ENCODE results near the gene KCNN3. TPM values are rescaled to one million over a fixed set of nuclear protein-coding genes. Genes with fewer than 3 reads are reported as not detected.
A peak's percentile ranks its signal among the peaks of the same experiment; 100 is the strongest.

Gene KCNN3
- polyA plus RNA-seq, 1 donor: 4.7 TPM

DNA sequence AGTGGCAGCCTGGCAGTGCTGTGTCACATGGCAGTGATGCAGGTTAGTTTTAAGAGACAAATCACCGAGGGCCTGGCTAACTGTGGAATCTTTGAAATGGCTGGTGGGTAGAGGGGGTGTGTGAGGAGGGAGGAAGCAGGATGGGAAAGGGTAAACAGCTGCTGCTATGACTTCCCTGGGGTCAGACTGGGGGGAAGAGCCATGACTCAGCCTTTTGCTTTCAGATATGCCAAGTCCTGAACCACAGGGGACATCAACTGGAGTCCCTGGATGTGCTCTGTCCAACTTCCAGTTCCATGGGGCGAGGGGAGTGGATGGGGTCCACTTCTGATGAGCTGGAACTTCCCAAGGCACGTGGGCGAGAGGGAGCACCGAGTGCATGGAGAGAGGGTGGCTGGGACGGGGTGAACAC lies 141.0 kb downstream of the KCNN3 start:
- Histone ChIP-seq H3K36me3 (ENCODE audit: control insufficient read depth, insufficient read depth, low read length) (no peaks in the 10 kb centered on the region), H3K27ac (ENCODE audit: low read length) (no peak overlapping the region), H3K27me3 (ENCODE audit: control insufficient read depth, insufficient read depth, low read length) (no peaks in the 10 kb centered on the region), H3K9me3 (ENCODE audit: control insufficient read depth, low read depth, low read length) (no peaks in the 10 kb centered on the region), H3K4me3 (ENCODE audit: low read length) (no peak overlapping the region), H3K4me1 (ENCODE audit: control insufficient read depth, insufficient read depth, low read length) (peaks cover 6% of the 10 kb centered on the region)
- WGBS (ENCODE audit: insufficient coverage, low lambda C conversion rate): no CpG with 5 or more reads among the region's 6 CpGs
- DNase-seq: no peak

DNA sequence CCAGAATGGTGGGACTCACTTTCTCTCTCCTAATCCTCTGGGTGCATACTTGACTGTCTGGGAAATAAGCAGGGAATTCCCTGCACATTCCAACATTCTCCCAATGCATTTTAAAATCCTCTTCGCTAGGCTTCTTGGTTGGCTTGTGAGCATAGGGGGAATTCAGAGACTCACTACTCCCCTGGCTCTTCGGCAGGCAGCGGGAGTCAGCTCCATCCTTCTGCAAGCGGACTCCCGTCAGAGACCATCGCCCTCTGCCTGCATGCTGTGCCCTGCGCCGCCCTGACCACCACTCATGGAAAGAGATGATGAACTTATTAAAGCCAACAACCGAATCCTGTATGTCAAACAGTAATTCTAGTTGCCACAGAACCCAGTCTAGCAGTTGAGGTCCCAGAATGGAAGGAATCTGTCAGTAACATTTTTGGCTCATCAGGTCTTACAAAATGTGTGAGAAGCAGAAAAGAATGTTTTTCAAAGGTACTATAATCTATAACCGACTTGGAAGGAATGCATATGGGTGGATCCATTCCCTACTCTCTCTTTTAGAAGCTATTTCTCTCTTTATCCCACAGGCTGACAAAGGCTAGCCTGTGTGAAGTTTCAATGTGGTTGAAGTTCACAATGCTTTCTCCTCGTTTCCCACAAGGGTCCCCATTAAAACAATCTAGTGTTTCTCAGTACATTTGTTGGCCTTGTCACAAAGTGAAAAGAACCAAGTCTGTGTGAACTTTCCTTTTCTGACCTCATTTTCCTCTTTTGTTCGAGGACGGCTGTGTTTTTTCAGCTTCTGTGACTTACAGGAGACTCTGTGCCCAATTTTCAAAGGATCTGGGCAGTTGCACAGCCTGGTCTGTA lies 143.0 kb downstream of the KCNN3 start:
- H3K27ac ChIP-seq (ENCODE audit: low read length): no peak overlapping the region
- H3K4me1 ChIP-seq (ENCODE audit: control insufficient read depth, insufficient read depth, low read length): peaks cover 6% of the 10 kb centered on the region
- no CpG with 5 or more reads among the region's 13 CpGs for WGBS (ENCODE audit: insufficient coverage, low lambda C conversion rate)
- H3K27me3 ChIP-seq (ENCODE audit: control insufficient read depth, insufficient read depth, low read length): no peaks in the 10 kb centered on the region
- H3K4me3 ChIP-seq (ENCODE audit: low read length): no peak overlapping the region
- no peaks in the 10 kb centered on the region for H3K36me3 ChIP-seq (ENCODE audit: control insufficient read depth, insufficient read depth, low read length)
- H3K9me3 ChIP-seq (ENCODE audit: control insufficient read depth, low read depth, low read length): no peaks in the 10 kb centered on the region
- no peak for DNase-seq

DNA sequence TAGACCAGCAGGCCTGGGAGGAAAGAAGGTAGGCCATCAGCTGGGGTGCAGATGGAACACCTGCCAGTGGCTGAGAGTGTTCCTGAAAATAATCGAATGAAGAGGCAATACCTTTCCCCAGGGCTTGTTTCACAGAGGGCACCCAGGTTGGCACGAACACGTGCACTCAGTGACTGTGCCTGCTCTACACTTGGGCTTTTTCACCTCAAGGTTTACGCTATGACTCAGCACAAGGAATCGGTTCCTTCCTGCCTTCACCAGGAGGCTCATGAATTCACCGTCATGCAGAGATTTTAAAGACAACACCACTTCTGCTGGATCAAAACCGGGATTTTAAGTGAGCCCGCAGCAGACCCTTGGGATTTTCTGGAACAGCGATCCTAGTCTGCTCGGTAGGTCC lies 143.6 kb downstream of the KCNN3 start:
- DNase-seq: no peak
- no peak overlapping the region for H3K4me3 ChIP-seq (ENCODE audit: low read length)
- no CpG with 5 or more reads among the region's 10 CpGs for WGBS (ENCODE audit: insufficient coverage, low lambda C conversion rate)
- H3K9me3 ChIP-seq (ENCODE audit: control insufficient read depth, low read depth, low read length): no peaks in the 10 kb centered on the region
- H3K36me3 ChIP-seq (ENCODE audit: control insufficient read depth, insufficient read depth, low read length): no peaks in the 10 kb centered on the region
- H3K27ac ChIP-seq (ENCODE audit: low read length): no peak overlapping the region
- H3K4me1 ChIP-seq (ENCODE audit: control insufficient read depth, insufficient read depth, low read length): peaks cover 6% of the 10 kb centered on the region
- no peaks in the 10 kb centered on the region for H3K27me3 ChIP-seq (ENCODE audit: control insufficient read depth, insufficient read depth, low read length)

DNA sequence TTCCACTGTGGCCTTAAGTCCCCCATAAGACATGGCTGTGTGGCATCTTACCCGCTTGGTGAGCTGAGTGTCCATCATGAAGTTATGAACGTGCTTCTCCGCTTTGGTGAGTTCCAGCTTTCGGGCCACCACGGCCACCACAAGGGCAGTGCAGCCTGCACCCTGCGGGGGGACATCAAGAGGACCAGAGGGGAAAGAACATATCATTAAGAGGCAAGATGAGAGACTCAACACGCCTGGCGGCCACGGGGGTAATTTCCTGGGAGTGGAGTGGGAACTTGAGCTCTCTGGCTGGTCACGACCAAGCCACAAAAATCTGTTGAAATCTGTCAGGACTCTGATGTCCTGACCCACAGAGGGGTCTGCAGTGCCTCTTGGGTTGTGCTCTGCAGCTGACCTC lies 144.2 kb downstream of the KCNN3 start:
- no peak for DNase-seq
- H3K4me3 ChIP-seq (ENCODE audit: low read length): no peak overlapping the region
- no peak overlapping the region for H3K27ac ChIP-seq (ENCODE audit: low read length)
- no CpG with 5 or more reads among the region's 10 CpGs for WGBS (ENCODE audit: insufficient coverage, low lambda C conversion rate)
- H3K36me3 ChIP-seq (ENCODE audit: control insufficient read depth, insufficient read depth, low read length): no peaks in the 10 kb centered on the region
- no peaks in the 10 kb centered on the region for H3K9me3 ChIP-seq (ENCODE audit: control insufficient read depth, low read depth, low read length)
- peaks cover 6% of the 10 kb centered on the region for H3K4me1 ChIP-seq (ENCODE audit: control insufficient read depth, insufficient read depth, low read length)
- H3K27me3 ChIP-seq (ENCODE audit: control insufficient read depth, insufficient read depth, low read length): no peaks in the 10 kb centered on the region

DNA sequence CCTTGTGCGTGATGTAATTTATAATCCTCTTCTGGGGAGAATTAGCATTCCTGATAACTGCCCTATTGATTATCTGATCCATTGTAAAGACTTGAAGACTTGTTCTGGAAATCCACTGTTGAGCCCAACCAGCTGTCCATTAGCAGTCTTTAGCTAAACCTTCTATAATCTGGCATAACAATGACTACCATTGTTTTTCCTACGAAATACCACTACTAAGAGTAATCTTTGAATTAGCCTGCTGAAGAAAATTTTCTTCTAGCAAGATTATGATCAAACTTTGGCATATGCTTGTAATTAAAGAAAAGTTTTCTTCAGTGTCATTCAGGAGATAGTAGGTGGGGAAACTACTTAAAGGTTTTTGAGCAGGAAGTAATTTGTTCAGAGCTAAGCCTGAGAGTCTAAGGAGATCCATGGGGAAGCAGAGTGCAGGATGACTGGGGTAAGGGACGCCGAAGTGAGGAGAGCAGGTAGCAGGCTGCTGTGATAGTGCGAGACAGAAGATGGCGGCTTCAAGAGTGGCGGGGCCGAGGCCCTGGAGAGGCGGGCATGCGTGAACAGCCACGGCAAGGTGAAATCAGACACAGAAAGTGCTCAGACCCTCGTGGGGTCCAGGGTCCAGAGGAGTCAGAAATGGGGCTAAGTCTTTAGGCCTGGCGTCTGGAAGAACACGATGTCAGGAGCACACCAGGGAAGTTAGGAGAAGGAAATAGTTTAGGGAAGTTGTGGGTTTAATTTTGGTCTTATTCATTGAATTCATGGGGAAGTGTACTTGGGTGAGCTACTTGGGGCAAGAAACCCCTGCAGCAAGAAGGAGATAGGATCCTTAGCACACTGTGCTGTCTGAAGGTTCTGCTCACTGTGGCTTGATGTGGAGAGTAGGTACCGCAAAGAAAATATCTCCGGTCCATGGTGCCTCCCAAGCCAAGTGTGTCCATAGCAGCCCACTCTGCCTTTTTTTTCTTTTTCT lies 149.5 kb downstream of the KCNN3 start:
- WGBS (ENCODE audit: insufficient coverage, low lambda C conversion rate): 80% methylated on average over 2 of the region's 16 CpGs

DNA sequence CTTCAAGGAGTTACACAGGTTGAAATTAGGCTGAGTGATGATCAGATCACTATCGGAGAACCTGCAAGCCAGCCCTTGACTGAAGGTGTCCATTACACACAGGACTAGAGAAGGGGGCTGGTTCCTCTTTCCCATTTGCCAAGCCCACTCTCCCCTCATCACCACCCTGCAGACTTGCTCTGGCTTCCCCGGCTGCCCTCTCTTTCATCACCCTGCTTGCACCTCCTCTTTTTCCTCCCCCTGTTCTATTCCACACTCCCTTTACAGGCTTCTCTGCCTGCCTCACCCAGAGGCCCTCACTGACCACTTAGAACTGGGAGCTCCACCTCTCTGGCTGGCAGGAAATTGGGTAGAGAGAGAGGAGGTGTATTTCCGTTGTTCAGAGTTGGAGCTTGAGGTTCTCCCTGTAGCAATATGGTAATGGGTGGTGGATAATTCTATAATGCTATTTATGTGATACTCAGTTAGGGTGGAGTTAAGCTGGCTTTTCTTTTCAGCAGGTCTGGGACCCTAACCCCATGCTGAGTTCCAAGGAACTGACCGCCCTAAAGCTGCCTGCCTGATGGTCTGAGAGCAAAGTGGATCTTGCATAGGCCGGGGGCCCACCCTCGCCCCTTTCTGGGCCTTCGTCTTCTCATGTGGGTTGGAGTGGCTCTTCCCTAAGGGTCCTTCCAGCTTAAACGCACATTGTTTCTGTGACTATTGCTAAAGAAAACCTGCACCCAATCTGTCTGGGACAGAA lies 150.3 kb downstream of the KCNN3 start:
- Histone ChIP-seq H3K36me3 (ENCODE audit: control insufficient read depth, insufficient read depth, low read length) (no peaks in the 10 kb centered on the region), H3K4me3 (ENCODE audit: low read length) (no peak overlapping the region), H3K9me3 (ENCODE audit: control insufficient read depth, low read depth, low read length) (no peaks in the 10 kb centered on the region), H3K4me1 (ENCODE audit: control insufficient read depth, insufficient read depth, low read length) (no peaks in the 10 kb centered on the region), H3K27ac (ENCODE audit: low read length) (no peak overlapping the region), H3K27me3 (ENCODE audit: control insufficient read depth, insufficient read depth, low read length) (no peaks in the 10 kb centered on the region)
- DNase-seq: no peak
- WGBS (ENCODE audit: insufficient coverage, low lambda C conversion rate): 80% methylated on average over 1 of the region's 8 CpGs

More for the DNA sequence above, 149.5 kb downstream of the KCNN3 start:
- Histone ChIP-seq H3K4me1 (ENCODE audit: control insufficient read depth, insufficient read depth, low read length) (no peaks in the 10 kb centered on the region), H3K4me3 (ENCODE audit: low read length) (no peak overlapping the region), H3K9me3 (ENCODE audit: control insufficient read depth, low read depth, low read length) (no peaks in the 10 kb centered on the region), H3K36me3 (ENCODE audit: control insufficient read depth, insufficient read depth, low read length) (no peaks in the 10 kb centered on the region), H3K27me3 (ENCODE audit: control insufficient read depth, insufficient read depth, low read length) (no peaks in the 10 kb centered on the region), H3K27ac (ENCODE audit: low read length) (no peak overlapping the region)
- DNase-seq: no peak

DNA sequence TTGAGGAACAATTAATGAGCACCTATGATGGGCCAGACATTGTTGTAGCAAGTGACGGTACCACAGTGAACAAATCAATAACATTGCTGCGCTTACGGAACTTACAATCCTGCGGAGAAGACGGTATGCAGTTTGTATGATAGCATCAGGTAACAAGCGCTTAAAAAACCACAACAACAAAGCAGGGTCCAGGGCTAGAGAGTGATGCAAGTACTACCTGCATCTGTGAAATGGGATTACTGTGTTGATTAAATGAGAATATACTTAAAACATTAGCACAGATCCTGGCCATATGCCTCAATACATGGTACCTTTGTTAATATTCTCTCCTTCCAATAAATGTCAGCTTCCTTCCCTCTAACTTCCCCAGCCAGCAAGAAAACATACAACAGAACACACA lies 151.5 kb downstream of the KCNN3 start:
- H3K4me3 ChIP-seq (ENCODE audit: low read length): no peak overlapping the region
- H3K9me3 ChIP-seq (ENCODE audit: control insufficient read depth, low read depth, low read length): peaks cover 7% of the 10 kb centered on the region
- no peaks in the 10 kb centered on the region for H3K4me1 ChIP-seq (ENCODE audit: control insufficient read depth, insufficient read depth, low read length)
- peaks cover 1% of the 10 kb centered on the region for H3K36me3 ChIP-seq (ENCODE audit: control insufficient read depth, insufficient read depth, low read length)
- H3K27ac ChIP-seq (ENCODE audit: low read length): no peak overlapping the region
- no peaks in the 10 kb centered on the region for H3K27me3 ChIP-seq (ENCODE audit: control insufficient read depth, insufficient read depth, low read length)
- 95% methylated on average over 4 of the region's 6 CpGs for WGBS (ENCODE audit: insufficient coverage, low lambda C conversion rate)
- DNase-seq: no peak

DNA sequence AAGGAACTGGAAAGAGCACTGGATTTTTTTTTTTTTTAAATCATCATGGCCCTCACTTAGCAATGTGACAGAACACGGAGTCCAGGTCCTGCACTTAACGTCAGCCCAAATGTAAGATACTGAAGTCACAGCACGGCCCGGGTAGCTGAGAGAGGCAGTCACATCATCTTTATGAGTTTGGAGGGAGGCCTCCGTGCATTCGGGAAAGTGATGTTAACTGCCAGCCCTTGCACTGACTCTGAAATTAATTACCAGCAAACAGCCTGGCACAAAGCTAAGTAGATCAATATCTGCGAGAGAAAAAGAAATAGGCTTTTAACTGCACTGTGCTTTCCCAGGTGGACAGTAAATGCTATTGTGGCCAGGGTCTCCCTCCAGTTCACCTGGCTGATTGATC lies 152.6 kb downstream of the KCNN3 start:
- Histone ChIP-seq H3K27me3 (ENCODE audit: control insufficient read depth, insufficient read depth, low read length) (no peaks in the 10 kb centered on the region), H3K27ac (ENCODE audit: low read length) (no peak overlapping the region), H3K4me3 (ENCODE audit: low read length) (no peak overlapping the region), H3K9me3 (ENCODE audit: control insufficient read depth, low read depth, low read length) (peaks cover 7% of the 10 kb centered on the region), H3K4me1 (ENCODE audit: control insufficient read depth, insufficient read depth, low read length) (no peaks in the 10 kb centered on the region), H3K36me3 (ENCODE audit: control insufficient read depth, insufficient read depth, low read length) (peaks cover 3% of the 10 kb centered on the region)
- no CpG with 5 or more reads among the region's 7 CpGs for WGBS (ENCODE audit: insufficient coverage, low lambda C conversion rate)
- no peak for DNase-seq

DNA sequence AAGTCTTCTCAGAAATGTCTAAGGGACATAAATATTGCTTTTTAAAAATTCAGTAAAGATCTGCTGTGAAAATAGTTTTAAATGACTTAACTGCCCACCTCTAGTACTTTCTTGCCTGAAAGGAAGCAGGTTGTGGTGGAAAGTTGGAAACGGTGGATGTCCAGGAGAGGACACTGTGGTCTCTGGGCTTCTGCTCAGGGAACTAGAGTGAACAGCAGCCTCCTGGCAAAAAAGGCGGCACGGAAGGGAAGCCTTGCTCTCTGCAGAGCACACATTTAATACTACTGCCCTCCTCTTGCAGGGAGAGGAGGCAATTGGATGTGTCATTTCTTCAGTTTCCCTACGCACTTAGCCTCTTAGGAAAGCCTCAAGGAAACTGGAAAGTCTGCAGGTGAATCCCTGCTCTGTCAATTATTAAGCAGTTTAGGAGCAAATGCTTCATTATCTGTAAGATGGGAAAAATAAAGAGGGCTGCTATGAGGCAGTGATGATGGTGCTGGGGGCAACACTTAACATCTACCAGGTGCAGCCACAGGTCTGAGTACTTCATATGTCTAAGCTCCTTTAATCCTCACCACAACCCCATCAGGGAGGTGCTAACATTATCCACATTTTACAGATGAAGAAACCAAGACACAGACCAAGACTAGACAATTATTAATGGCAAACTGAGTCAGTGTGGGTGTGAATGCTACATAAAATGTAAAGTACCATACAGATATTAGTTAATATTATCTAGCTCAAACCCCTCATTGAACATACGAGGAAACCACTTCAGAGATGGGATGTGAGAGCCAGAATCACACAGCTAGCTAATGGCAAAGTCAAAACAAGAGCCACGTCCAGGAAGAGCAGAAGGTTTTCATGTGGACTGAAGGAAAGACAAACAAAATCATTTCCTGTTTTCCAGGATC lies 153.2 kb downstream of the KCNN3 start:
- Histone ChIP-seq H3K36me3 (ENCODE audit: control insufficient read depth, insufficient read depth, low read length) (peaks cover 3% of the 10 kb centered on the region), H3K27me3 (ENCODE audit: control insufficient read depth, insufficient read depth, low read length) (no peaks in the 10 kb centered on the region), H3K4me1 (ENCODE audit: control insufficient read depth, insufficient read depth, low read length) (no peaks in the 10 kb centered on the region), H3K9me3 (ENCODE audit: control insufficient read depth, low read depth, low read length) (peaks cover 7% of the 10 kb centered on the region), H3K27ac (ENCODE audit: low read length) (peak overlapping the region; percentile 23), H3K4me3 (ENCODE audit: low read length) (no peak overlapping the region)
- no peak for DNase-seq
- WGBS (ENCODE audit: insufficient coverage, low lambda C conversion rate): no CpG with 5 or more reads among the region's 6 CpGs
